IMR-90 (cell line): ENCODE results near the gene POU3F3. TPM values are rescaled to one million over a fixed set of nuclear protein-coding genes. Genes with fewer than 3 reads are reported as not detected.

Source experiments
- ATAC-seq: fragments of 200-7000 bp; cut with Tn5 transposase; 2 replicates; pipeline ENCODE4 v1.9.1; 2020; ENCODE audit warnings: low read depth, mild to moderate bottlenecking, moderate library complexity
- BruUV-seq: library from RNA; stranded (reverse); fragments of 400-500 nt; replicated peaks from 2 replicates; lab custom pipeline; 2021; lab: Mats Ljungman, UMichigan
- CTCF ChIA-PET: fragments of 300-600 bp; formaldehyde crosslinking; extraction: SDS; loops from one replicate; lab custom pipeline; 2021; ENCODE audit warnings: antibody characterized with exemption; lab: Yijun Ruan, JAX
- POLR2A ChIA-PET: fragments of 300-600 bp; sonication (Branson Sonifier 250); formaldehyde crosslinking; loops from one replicate; lab custom pipeline; 2022; ENCODE audit warnings: antibody characterized with exemption; ENCODE audit not compliant: unreplicated experiment; lab: Charles Lee
- DNase-seq: peaks from one replicate; pipeline ENCODE4 v3.0.0; 2013
- H2AFZ ChIP-seq: replicated peaks from 2 replicates; pipeline ENCODE3; 2013; ENCODE audit warnings: low read length, mild to moderate bottlenecking; ENCODE audit not compliant: poor library complexity
- H2AK5ac ChIP-seq: 2 replicates; pipeline ENCODE4 v1.6.1; 2013; ENCODE audit warnings: low read depth, low read length, inconsistent platforms
- H2AK9ac ChIP-seq: replicated peaks from 2 replicates; pipeline ENCODE3; 2013; ENCODE audit warnings: mild to moderate bottlenecking, low read depth, low read length, moderate library complexity; ENCODE audit not compliant: poor library complexity
- H2BK120ac ChIP-seq: 2 replicates; pipeline ENCODE4 v1.6.1; 2013; ENCODE audit warnings: low read depth, low read length, inconsistent platforms
- H2BK15ac ChIP-seq: 3 replicates; pipeline ENCODE4 v1.6.1; 2013; ENCODE audit warnings: low read depth, low read length, inconsistent platforms
- H2BK20ac ChIP-seq: 2 replicates; pipeline ENCODE4 v1.6.1; 2013; ENCODE audit warnings: low read depth, mild to moderate bottlenecking, inconsistent platforms, low read length, moderate library complexity
- H2BK5ac ChIP-seq: 2 replicates; pipeline ENCODE4 v1.6.1; 2013; ENCODE audit warnings: mild to moderate bottlenecking, low read depth, low read length, inconsistent platforms; ENCODE audit not compliant: poor library complexity, severe bottlenecking
- H3K14ac ChIP-seq: replicated peaks from 2 replicates; pipeline ENCODE4 v1.6.1; 2013; ENCODE audit warnings: low read depth, low read length, inconsistent platforms
- H3K18ac ChIP-seq: 2 replicates; pipeline ENCODE4 v1.6.1; 2013; ENCODE audit warnings: low read depth, low read length, control low read depth
- H3K23ac ChIP-seq: 2 replicates; pipeline ENCODE4 v1.6.1; 2013; ENCODE audit warnings: low read depth, low read length, inconsistent platforms
- H3K27ac ChIP-seq: 2 replicates; pipeline ENCODE4 v1.5.1; 2013; ENCODE audit warnings: mild to moderate bottlenecking, control low read depth, low read length; ENCODE audit not compliant: insufficient read depth
- H3K27me3 ChIP-seq: 2 replicates; pipeline ENCODE4 v1.6.1; 2013; ENCODE audit warnings: low read length; ENCODE audit not compliant: control insufficient read depth, insufficient read depth
- H3K36me3 ChIP-seq: 2 replicates; pipeline ENCODE4 v1.6.1; 2013; ENCODE audit warnings: low read length, mixed read lengths; ENCODE audit not compliant: control insufficient read depth, insufficient read depth
- H3K4ac ChIP-seq: 2 replicates; pipeline ENCODE4 v1.6.1; 2013; ENCODE audit warnings: low read depth, low read length, inconsistent platforms
- H3K4me1 ChIP-seq: 2 replicates; pipeline ENCODE4 v1.6.1; 2013; ENCODE audit warnings: low read length, mixed read lengths; ENCODE audit not compliant: control insufficient read depth, insufficient read depth
- H3K4me2 ChIP-seq: 2 replicates; pipeline ENCODE4 v1.6.1; 2013; ENCODE audit warnings: low read depth, mild to moderate bottlenecking, control low read depth, low read length, moderate library complexity
- H3K4me3 ChIP-seq: 2 replicates; pipeline ENCODE4 v1.5.1; 2013; ENCODE audit warnings: low read depth, mild to moderate bottlenecking, control low read depth, low read length, moderate library complexity; ENCODE audit not compliant: insufficient read depth
- H3K56ac ChIP-seq: 2 replicates; pipeline ENCODE4 v1.6.1; 2013; ENCODE audit warnings: low read length, inconsistent platforms; ENCODE audit not compliant: insufficient read depth; ENCODE audit errors: extremely low read depth
- H3K79me1 ChIP-seq, 2 experiments: 2 replicates each; pipeline ENCODE4 v1.6.1; 2013; ENCODE audit warnings: low read length in 2 of 2, inconsistent platforms in 1 of 2, low read depth in 1 of 2
- H3K9ac ChIP-seq: 2 replicates; pipeline ENCODE4 v1.6.1; 2013; ENCODE audit warnings: low read depth, low read length, control low read depth
- H3K9me1 ChIP-seq: 2 replicates; pipeline ENCODE4 v1.6.1; 2013; ENCODE audit warnings: low read length, inconsistent platforms; ENCODE audit not compliant: insufficient read depth
- H3K9me3 ChIP-seq: 2 replicates; pipeline ENCODE4 v1.6.1; 2013; ENCODE audit warnings: low read length; ENCODE audit not compliant: control insufficient read depth, insufficient read depth
- H4K20me1 ChIP-seq: 2 replicates; pipeline ENCODE4 v1.6.1; 2013; ENCODE audit warnings: low read length, inconsistent platforms; ENCODE audit not compliant: insufficient read depth
- H4K5ac ChIP-seq: 2 replicates; pipeline ENCODE4 v1.6.1; 2013; ENCODE audit warnings: mild to moderate bottlenecking, low read depth, low read length, control low read depth
- H4K8ac ChIP-seq, 2 experiments: 2 replicates each; pipeline ENCODE4 v1.6.1; 2013; ENCODE audit warnings: low read depth in 2 of 2, low read length in 2 of 2, control low read depth in 1 of 2, inconsistent platforms in 1 of 2
- H4K91ac ChIP-seq: 2 replicates; pipeline ENCODE4 v1.6.1; 2013; ENCODE audit warnings: low read depth, low read length, inconsistent platforms; ENCODE audit not compliant: insufficient read depth
- MXI1 ChIP-seq: IDR thresholded peaks from 2 replicates; pipeline ENCODE4 v1.6.1; 2012; ENCODE audit warnings: low read depth, mild to moderate bottlenecking, low read length, moderate library complexity, borderline replicate concordance
- POLR2A ChIP-seq: IDR thresholded peaks from 2 replicates; pipeline ENCODE4 v1.6.1; 2012; ENCODE audit warnings: mild to moderate bottlenecking, low read depth, low read length
- RAD21 ChIP-seq: IDR thresholded peaks from 2 replicates; pipeline ENCODE4 v1.6.1; 2012; ENCODE audit warnings: low read length, improper control_type of control experiment
- RFX5 ChIP-seq: IDR thresholded peaks from 2 replicates; pipeline ENCODE4 v1.8.0; 2012; ENCODE audit warnings: low read depth, mild to moderate bottlenecking, low read length, moderate library complexity
- SMC3 ChIP-seq: fragments of 150-350 bp; IDR thresholded peaks from 2 replicates; pipeline ENCODE4 v1.6.1; 2016; ENCODE audit warnings: low read depth, mild to moderate bottlenecking, antibody characterized with exemption, low read length, moderate library complexity
- USF2 ChIP-seq: fragments of 150-350 bp; IDR thresholded peaks from 2 replicates; pipeline ENCODE4 v1.6.1; 2017; ENCODE audit warnings: mild to moderate bottlenecking, antibody characterized with exemption, low read length, low read depth
- WGBS, 2 experiments: methylation state at CpG; one replicate each; pipeline versions ENCODE4 v1.1.5 to v1.1.7; 2013; ENCODE audit warnings: missing lambda C conversion rate in 2 of 2; ENCODE audit not compliant: insufficient read length in 1 of 2; ENCODE audit errors: extremely low coverage in 2 of 2; 5-methylcytosine and 5-hydroxymethylcytosine counted together
- dilution Hi-C: fragments of 300-500 bp; cut with HindIII; formaldehyde crosslinking; loops from one replicate; pipeline ENCODE4 v1.14.3; 2018; ENCODE audit warnings: low sequenced_read_pairs; ENCODE audit not compliant: unreplicated experiment
- in situ Hi-C: fragments of 300-500 bp; cut with MboI; formaldehyde crosslinking; loops from 3 replicates; pipeline ENCODE4 v1.14.3; 2019; ENCODE audit warnings: low sequenced_read_pairs, inconsistent platforms, mixed read lengths
- intact Hi-C: fragments of 100-400 bp; cut with micrococcal nuclease; formaldehyde crosslinking; loops from 2 replicates; pipeline ENCODE4 v1.10.0; 2022
- polyA plus RNA-seq, 3 experiments: library from polyadenylated mRNA; depleted of rRNA; stranded (reverse); fragments of >200 nt; gene quantifications; 2 replicates each; pipeline ENCODE4 v1.2.3, GENCODE V29; 2012; ENCODE audit warnings: low replicate concordance in 1 of 3
- total RNA-seq: library from RNA; depleted of rRNA; stranded (reverse); fragments of >200 nt; gene quantifications from 2 replicates; pipeline ENCODE4 v1.2.3, GENCODE V29; 2012
- TF ChIP-seq, protein P1 (sequence below): conservative IDR thresholded peaks from 2 replicates; pipeline ENCODE4 v1.5.1; 2012; ENCODE audit warnings: mild to moderate bottlenecking, low read depth, low read length, improper control_type of control experiment
- TF ChIP-seq, protein P2 (sequence below): fragments of 150-350 bp; IDR thresholded peaks from 2 replicates; pipeline ENCODE4 v1.6.1; 2016; ENCODE audit warnings: low read depth, mild to moderate bottlenecking, low read length, moderate library complexity, borderline replicate concordance

POU3F3 gene
- total and polyA plus RNA-seq, 2 of the 4 experiments (the other 2 are of a cell fraction), result not detected

DNA sequence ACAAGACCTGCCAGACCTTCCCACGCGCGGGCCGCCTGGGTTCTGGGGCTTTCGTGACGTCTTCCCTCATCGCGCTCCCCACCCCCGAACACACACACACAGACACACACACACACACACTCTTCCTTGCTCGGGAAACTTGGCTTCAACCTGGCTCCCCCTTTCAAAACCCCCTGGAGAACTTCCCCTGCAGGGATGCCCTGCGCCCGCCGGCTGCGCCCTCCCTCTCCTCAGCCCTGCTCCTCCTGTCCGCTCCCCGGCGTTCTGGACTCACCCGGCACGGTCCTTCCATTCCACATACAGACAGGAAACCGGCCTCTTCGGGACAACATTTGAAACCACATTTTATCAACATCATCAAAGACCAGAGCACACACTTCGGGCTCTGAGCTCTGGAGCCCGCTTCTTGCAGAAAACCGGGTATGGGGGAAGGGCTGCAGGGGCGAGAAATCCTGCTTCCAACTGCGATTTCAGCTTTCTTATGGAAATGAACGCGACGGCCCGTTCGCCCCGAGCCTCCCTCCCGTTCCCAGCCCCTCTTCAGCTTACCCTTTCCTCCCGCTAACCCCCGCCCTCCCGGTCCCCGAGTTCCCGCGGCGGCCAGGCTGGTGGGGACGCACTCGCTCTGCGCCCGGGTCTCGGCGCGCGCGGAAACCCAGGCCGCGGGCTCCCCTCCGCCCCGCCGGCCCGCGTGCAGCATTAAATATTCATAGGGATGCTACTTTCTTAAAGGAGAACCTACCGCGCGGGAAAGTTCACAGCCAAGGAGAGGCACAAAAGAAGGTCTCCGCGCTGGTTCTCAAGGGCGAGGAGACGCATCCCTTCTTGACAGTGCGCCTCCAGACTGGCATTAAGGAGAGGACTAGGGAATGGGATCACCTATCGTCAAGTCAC, 18.3 kb downstream of the POU3F3 start (continued):
- TF ChIP-seq USF2, result no peak

- Histone ChIP-seq H3K9me3 (no peaks in the 10 kb centered on the region), H2BK5ac (no peak overlapping the region), H4K20me1 (no peaks in the 10 kb centered on the region), H2BK20ac (no peak overlapping the region), H4K8ac (no peak overlapping the region), H2BK15ac (no peak overlapping the region), H2AK5ac (no peak overlapping the region), H3K4me1 (no peaks in the 10 kb centered on the region), H3K27me3 (peaks cover 40% of the 10 kb centered on the region), H3K27ac (no peak overlapping the region), H3K56ac (no peak overlapping the region), H3K14ac (no peak overlapping the region), H3K4ac (no peak overlapping the region), H3K23ac (no peak overlapping the region), H3K9me1 (no peaks in the 10 kb centered on the region), H3K4me2 (peak overlapping the region; percentile 49; the same call in 1 of the 2 replicates), H3K18ac (no peak overlapping the region), H4K5ac (no peak overlapping the region), H3K9ac (no peak overlapping the region), H2AK9ac (no peak overlapping the region), H2BK120ac (no peak overlapping the region), H3K36me3 (no peaks in the 10 kb centered on the region), H3K79me1 (no peaks in the 10 kb centered on the region), H3K4me3 (peak overlapping the region; percentile 51), H4K91ac (no peak overlapping the region), H2AFZ (peak overlapping the region; percentile 86)
- ChIA-PET POLR2A (no interaction called here), CTCF (interaction anchor here (0.6 kb wide), 1 partner anchor 23 kb away, joined by 3 read pairs; no protein-coding TSS in a partner anchor)
- BruUV-seq, result no TSS peak
- dilution Hi-C loops (no loop called here), intact Hi-C loops (no loop called here), in situ Hi-C loops (no loop called here)
- ATAC-seq, result peak; percentile 93
- DNase-seq, result peak; percentile 37
- 3% methylated on average over 12 of the region's 63 CpGs; no CpG with 5 or more reads in 1 of the 2 experiments for WGBS, 2 experiments
- no peak for TF ChIP-seq RFX5
- peak; percentile 31; the same call in 1 of the 2 replicates for TF ChIP-seq SMC3
- no peak for TF ChIP-seq MXI1
- TF ChIP-seq RAD21, result peak; percentile 58
- TF ChIP-seq USF2, result no peak
- TF ChIP-seq, protein P1, sequence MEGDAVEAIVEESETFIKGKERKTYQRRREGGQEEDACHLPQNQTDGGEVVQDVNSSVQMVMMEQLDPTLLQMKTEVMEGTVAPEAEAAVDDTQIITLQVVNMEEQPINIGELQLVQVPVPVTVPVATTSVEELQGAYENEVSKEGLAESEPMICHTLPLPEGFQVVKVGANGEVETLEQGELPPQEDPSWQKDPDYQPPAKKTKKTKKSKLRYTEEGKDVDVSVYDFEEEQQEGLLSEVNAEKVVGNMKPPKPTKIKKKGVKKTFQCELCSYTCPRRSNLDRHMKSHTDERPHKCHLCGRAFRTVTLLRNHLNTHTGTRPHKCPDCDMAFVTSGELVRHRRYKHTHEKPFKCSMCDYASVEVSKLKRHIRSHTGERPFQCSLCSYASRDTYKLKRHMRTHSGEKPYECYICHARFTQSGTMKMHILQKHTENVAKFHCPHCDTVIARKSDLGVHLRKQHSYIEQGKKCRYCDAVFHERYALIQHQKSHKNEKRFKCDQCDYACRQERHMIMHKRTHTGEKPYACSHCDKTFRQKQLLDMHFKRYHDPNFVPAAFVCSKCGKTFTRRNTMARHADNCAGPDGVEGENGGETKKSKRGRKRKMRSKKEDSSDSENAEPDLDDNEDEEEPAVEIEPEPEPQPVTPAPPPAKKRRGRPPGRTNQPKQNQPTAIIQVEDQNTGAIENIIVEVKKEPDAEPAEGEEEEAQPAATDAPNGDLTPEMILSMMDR, result peak; percentile 54
- no peak for TF ChIP-seq POLR2A
- TF ChIP-seq, protein P2, sequence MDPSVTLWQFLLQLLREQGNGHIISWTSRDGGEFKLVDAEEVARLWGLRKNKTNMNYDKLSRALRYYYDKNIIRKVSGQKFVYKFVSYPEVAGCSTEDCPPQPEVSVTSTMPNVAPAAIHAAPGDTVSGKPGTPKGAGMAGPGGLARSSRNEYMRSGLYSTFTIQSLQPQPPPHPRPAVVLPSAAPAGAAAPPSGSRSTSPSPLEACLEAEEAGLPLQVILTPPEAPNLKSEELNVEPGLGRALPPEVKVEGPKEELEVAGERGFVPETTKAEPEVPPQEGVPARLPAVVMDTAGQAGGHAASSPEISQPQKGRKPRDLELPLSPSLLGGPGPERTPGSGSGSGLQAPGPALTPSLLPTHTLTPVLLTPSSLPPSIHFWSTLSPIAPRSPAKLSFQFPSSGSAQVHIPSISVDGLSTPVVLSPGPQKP, result no peak
Measured at GRCh38 chr2:104872866-104873688, 19.2 kb downstream of the POU3F3 start.
